Effector memory CD8-positive, alpha-beta T cell (primary cell): ENCODE data around the gene TGFB3.
"Not testable (repeated sequence)": the region's sequence is repeated elsewhere in the genome, so short reads cannot be mapped to it uniquely, and the experiment has no call there.

Experiments used
- ATAC-seq: fragments of 150-1000 bp; cut with Tn5 transposase; replicated peaks from 2 replicates; pipeline ENCODE4 v1.10.0; 2021; ENCODE audit warnings: mild to moderate bottlenecking, moderate library complexity
- DNase-seq, 3 experiments: peaks; one replicate each; pipeline ENCODE4 v3.0.0; 2021
- H3K27ac Mint-ChIP-seq, 2 donors: one replicate each; pipeline ENCODE4 v1.8.0; 2022; ENCODE audit warnings: mild to moderate bottlenecking in 2 of 2, mixed read lengths in 2 of 2, moderate library complexity in 2 of 2
- H3K27me3 Mint-ChIP-seq, 2 donors: one replicate each; pipeline ENCODE4 v1.8.0; 2022; ENCODE audit warnings: mixed read lengths in 2 of 2
- H3K36me3 Mint-ChIP-seq: one replicate; pipeline ENCODE4 v1.8.0; 2022; ENCODE audit warnings: mild to moderate bottlenecking, moderate library complexity, mixed read lengths; ENCODE audit not compliant: insufficient read depth
- H3K4me1 Mint-ChIP-seq, 2 donors: one replicate each; pipeline ENCODE4 v1.8.0; 2022; ENCODE audit warnings: low read depth in 2 of 2, mixed read lengths in 2 of 2
- H3K4me3 Mint-ChIP-seq, 2 donors: one replicate each; pipeline ENCODE4 v1.8.0; 2022; ENCODE audit warnings: mild to moderate bottlenecking in 2 of 2, mixed read lengths in 2 of 2, moderate library complexity in 2 of 2
- H3K9me3 Mint-ChIP-seq, 2 donors: one replicate each; pipeline ENCODE4 v1.8.0; 2022; ENCODE audit warnings: mixed read lengths in 2 of 2

TGFB3 gene

DNA sequence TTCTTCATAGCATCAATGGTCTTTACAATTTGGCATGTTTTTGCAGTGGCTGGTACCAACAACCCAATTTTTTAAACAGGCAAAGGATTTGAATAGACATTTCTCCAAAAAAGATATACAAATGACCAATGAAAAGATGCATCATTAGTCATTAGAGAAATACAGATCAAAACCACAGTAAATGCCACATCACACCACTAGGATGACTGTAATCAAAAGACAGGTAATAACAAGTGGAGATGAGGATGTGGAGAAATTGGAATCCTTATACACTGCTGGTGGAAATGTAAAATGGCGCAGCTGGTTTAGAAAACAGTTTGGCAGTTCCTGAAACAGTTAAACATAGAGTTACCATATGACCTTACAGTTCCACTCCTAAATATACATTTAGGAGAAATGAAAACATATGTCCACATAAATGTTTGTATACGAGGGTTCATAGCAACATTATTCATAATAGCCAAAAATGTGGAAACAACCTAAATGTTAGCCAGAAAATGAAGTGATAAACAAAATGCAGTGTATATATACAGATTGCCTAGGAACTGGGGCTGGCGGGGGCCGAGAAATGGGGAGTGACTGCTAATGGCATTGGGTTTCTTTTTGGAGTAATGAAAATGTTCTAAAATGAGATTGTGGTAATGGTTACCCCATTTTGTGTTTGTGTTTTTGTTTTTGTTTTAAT lies 55.2 kb downstream of the TGFB3 start:
- DNase-seq: no peak
- no peaks in the 10 kb centered on the region for H3K27me3 Mint-ChIP-seq

DNA sequence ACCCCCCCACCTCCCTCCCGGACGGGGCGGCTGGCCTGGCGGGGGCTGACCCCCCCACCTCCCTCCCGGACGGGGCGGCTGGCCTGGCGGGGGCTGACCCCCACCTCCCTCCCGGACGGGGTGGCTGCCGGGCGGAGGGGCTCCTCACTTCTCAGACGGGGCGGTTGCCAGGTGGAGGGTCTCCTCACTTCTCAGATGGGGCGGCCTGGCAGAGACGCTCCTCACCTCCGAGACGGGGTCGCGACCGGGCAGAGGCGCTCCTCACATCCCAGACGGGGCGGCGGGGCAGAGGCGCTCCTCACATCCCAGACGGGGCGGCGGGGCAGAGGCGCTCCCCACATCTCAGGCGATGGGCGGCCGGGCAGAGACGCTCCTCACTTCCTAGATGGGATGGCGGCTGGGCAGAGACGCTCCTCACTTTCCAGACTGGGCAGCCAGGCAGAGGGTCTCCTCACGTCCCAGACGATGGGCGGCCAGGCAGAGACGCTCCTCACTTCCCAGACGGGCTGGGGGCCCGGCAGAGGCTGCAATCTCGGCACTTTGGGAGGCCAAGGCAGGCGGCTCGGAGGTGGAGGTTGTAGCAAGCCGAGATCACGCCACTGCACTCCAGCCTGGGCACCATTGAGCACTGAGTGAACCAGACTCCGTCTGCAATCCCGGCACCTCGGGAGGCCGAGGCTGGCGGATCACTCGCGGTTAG lies 56.5 kb downstream of the TGFB3 start:
- H3K27me3 Mint-ChIP-seq, H3K36me3 Mint-ChIP-seq, H3K27ac Mint-ChIP-seq, H3K4me1 Mint-ChIP-seq, ATAC-seq, H3K9me3 Mint-ChIP-seq, H3K4me3 Mint-ChIP-seq, DNase-seq: not testable (repeated sequence)

More for the DNA sequence above, 55.2 kb downstream of the TGFB3 start:
- Mint-ChIP-seq H3K36me3 (no peaks in the 10 kb centered on the region), H3K4me1 (peaks cover 0 to 4% of the 10 kb centered on the region in 2 donors), H3K4me3 (no peak overlapping the region), H3K27ac (no peak overlapping the region), H3K9me3 (no peaks in the 10 kb centered on the region)
- no peak for ATAC-seq

DNA sequence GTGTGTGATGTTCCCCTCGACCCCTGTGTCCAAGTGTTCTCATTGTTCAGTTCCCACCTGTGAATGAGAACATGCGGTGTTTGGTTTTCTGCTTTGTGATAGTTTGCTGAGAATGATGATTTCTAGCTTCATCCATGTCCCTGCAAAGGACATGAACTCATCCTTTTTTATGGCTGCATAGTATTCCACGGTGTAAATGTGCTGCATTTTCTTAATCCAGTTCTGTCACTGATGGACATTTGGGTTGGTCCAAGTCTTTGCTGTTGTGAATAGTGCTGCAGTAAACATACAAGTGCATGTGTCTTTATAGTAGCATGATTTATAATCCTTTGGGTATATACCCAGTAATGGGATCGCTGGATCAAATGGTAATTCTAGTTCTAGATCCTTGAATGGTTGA lies 61.4 kb downstream of the TGFB3 start:
- ATAC-seq, H3K4me1 Mint-ChIP-seq, H3K4me3 Mint-ChIP-seq, H3K36me3 Mint-ChIP-seq, H3K27me3 Mint-ChIP-seq, H3K27ac Mint-ChIP-seq, H3K9me3 Mint-ChIP-seq, DNase-seq: not testable (repeated sequence)

DNA sequence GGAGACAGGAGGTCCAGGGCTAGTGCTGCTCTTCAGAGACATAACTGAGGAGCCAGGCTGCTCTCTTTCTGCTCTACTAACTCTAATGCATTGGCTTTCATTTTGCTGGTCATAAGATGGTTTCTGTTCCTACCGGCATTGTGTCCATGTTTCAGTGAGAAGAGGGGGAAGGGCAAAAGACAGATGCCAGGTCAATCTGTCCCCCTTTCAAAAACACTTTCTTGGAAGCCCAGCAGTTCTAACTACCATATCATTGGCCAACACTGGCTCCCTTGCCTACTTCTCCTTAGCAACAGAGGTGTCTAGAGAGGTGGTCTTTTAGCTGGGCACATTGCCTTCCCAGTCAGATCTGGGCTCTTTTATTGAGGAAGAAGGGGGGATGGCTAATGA lies 63.9 kb downstream of the TGFB3 start:
- Mint-ChIP-seq H3K27me3 (no peaks in the 10 kb centered on the region), H3K4me1 (no peaks in the 10 kb centered on the region), H3K4me3 (no peak overlapping the region), H3K9me3 (no peaks in the 10 kb centered on the region), H3K27ac (peak overlapping the region in 1 of 2 donors; percentile 59), H3K36me3 (peaks cover 4% of the 10 kb centered on the region)
- DNase-seq (no peak), ATAC-seq (no peak)

DNA sequence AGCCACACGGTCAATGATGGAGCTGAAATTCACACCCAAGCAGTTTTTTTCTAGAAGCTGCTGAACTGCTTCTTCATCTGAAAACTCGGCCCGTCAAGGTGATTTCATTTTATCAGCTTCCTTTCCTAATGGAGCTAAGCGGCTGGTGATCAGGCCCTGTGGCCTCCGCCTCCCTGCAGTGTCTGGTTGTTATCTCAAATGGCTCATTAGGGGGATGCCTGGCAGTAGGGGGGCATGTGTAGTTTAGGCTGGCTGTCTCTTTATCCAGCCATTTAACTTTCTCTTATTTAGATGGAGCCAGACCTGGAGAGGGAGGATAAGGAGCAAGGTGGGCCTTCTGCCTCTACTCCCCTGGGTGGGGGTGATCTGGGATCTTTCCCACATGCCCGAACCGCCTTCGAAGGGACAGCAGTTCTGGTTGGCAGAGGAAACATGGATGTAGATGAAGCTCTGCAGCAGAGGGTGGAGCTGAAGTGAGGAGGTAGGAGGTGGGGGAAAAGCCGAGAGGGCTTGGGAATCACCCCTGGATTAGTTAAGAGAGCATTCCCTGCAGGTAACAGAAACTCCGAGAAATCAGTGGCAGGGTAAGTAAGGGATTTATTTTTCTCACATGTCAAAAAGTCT lies 64.4 kb downstream of the TGFB3 start:
- H3K27me3 Mint-ChIP-seq: no peaks in the 10 kb centered on the region
- no peak for ATAC-seq
- H3K4me3 Mint-ChIP-seq: no peak overlapping the region
- no peaks in the 10 kb centered on the region for H3K4me1 Mint-ChIP-seq
- no peak for DNase-seq
- peaks cover 4% of the 10 kb centered on the region for H3K36me3 Mint-ChIP-seq
- peak overlapping the region in 1 of 2 donors; percentile 59 for H3K27ac Mint-ChIP-seq
- no peaks in the 10 kb centered on the region for H3K9me3 Mint-ChIP-seq

DNA sequence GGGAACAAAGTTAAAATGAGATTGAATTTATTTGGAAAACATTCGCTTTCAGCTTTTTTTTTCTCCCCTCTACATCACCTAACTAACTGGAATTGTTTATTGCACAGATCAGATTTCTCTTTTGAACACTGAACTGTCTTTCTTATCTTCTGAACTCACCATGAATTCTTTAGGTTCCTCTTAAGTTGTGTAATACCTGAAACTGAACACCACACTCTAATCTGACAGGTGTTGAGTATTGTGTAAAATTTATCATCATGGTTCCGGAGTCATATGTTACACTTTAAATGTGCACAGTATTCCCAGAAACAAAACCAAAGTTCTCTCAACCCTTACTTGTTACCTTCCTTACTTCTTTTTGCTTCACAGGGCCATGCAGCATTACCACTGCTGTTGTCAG lies 66.8 kb downstream of the TGFB3 start:
- Mint-ChIP-seq H3K9me3 (no peaks in the 10 kb centered on the region), H3K36me3 (peaks cover 4% of the 10 kb centered on the region), H3K27ac (no peak overlapping the region), H3K4me1 (no peaks in the 10 kb centered on the region), H3K27me3 (no peaks in the 10 kb centered on the region), H3K4me3 (no peak overlapping the region)
- DNase-seq (no peak), ATAC-seq (no peak)

DNA sequence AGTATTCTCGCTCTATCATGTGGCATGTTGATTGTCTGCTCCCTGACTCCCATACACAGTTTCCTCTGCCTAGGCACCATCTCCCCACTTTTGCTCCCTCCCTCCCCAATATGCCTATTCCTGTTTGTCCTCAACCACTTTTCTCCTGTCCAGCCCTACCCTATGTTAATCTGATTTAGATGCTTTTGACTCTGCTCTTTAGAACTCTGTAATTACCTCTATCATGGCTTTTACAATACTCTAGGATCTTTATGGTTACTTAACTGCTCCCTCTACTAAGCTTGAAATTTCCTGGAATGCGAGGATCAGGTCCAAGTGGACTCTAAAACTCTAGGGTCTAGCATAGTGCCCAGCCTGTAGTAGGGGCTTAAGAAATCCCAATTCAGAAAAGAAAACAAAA lies 68.6 kb downstream of the TGFB3 start:
- Mint-ChIP-seq H3K4me1 (no peaks in the 10 kb centered on the region), H3K36me3 (peaks cover 6% of the 10 kb centered on the region), H3K27ac (no peak overlapping the region), H3K27me3 (no peaks in the 10 kb centered on the region), H3K9me3 (no peaks in the 10 kb centered on the region), H3K4me3 (no peak overlapping the region)
- DNase-seq (no peak), ATAC-seq (no peak)

DNA sequence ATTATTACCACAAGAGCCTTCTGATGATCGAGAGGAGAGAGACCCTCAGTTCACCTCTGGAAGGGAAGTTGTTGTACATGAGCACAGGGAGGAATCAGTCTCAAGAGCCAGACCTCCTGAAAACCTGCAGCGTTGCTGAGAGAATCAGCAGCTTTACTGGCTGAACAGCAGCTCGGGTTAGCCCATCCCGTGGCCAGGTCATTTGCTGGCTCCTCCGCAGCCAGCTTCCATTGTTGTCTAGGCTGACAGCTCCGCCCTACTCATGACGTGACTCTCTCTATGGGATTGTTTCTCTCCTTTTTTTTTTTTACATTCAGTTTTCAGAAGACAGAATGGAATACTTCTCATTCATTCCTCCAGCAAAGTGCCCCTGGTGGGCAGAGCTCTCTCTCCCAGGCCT lies 69.9 kb downstream of the TGFB3 start:
- H3K36me3 Mint-ChIP-seq: peaks cover 6% of the 10 kb centered on the region
- no peak overlapping the region for H3K27ac Mint-ChIP-seq
- ATAC-seq (no peak), DNase-seq (no peak)
- H3K4me1 Mint-ChIP-seq: no peaks in the 10 kb centered on the region
- H3K9me3 Mint-ChIP-seq: no peaks in the 10 kb centered on the region
- H3K27me3 Mint-ChIP-seq: no peaks in the 10 kb centered on the region
- H3K4me3 Mint-ChIP-seq: no peak overlapping the region

DNA sequence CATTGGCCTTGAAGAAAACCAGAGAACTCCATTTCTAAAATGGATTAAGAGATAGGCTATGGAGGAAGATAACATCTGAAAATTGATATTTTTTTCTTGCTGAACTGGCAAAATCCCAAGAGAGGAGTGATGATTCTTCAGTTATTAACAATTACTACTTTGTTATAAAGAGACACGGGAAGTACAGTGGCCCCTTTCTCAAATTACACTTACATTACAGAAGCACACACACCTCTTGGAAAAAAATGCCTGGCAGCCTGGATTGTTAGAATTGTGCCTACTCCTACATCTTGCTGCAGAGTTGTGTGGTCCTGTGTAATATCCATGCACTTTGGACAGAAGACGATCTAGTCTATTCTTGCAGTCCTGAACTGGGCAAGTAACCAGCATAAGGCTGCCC lies 71.7 kb downstream of the TGFB3 start:
- Mint-ChIP-seq H3K4me3 (no peak overlapping the region), H3K4me1 (no peaks in the 10 kb centered on the region), H3K36me3 (peaks cover 6% of the 10 kb centered on the region), H3K27ac (no peak overlapping the region), H3K9me3 (no peaks in the 10 kb centered on the region), H3K27me3 (no peaks in the 10 kb centered on the region)
- ATAC-seq: no peak
- no peak for DNase-seq

DNA sequence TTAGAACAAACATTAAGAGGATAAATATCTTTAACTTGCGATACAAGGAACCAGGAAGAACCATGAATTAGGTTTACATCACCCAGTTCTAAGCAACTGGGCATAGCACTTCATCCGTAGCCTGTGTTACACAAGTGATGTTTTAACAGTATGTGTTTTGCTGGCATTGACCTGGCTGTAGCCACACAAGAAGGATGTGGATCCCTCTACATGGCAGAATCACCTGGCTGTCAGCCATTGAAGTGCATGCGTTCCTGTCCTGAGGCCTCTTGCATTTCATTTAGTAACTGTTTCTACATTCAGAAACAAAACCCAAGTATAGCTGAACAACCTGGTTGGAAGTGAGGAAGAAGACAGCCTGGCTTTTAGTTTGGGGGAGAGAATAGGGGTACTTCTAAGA lies 72.2 kb downstream of the TGFB3 start:
- DNase-seq (no peak), ATAC-seq (no peak)
- Mint-ChIP-seq H3K4me3 (no peak overlapping the region), H3K9me3 (no peaks in the 10 kb centered on the region), H3K36me3 (peaks cover 5% of the 10 kb centered on the region), H3K4me1 (no peaks in the 10 kb centered on the region), H3K27me3 (no peaks in the 10 kb centered on the region), H3K27ac (peak overlapping the region in 1 of 2 donors; percentile 41)
